ENCODE data around the gene ZNF217.
"Not testable (repeated sequence)": the region's sequence is repeated elsewhere in the genome, so short reads cannot be mapped to it uniquely, and the experiment has no call there.

The ZNF217 gene

GRCh38 chr20:53597030-53597482 is 3.4 kb upstream of the ZNF217 start:
- DNase-seq, result no peak

GRCh38 chr20:53596189-53597001 is 2.8 kb upstream of the ZNF217 start:
- DNase-seq, result not testable (repeated sequence)

- DNase-seq, result not testable (repeated sequence)
These were observed 2.1 kb upstream of the ZNF217 start for GRCh38 chr20:53595742-53596141.

- no peak for DNase-seq
These were observed 1.4 kb upstream of the ZNF217 start for GRCh38 chr20:53595018-53595378.

- peak; percentile 70 for DNase-seq
These were observed 704 bp upstream of the ZNF217 start for GRCh38 chr20:53594068-53595017.

- no peak for DNase-seq
These were observed 610 bp downstream of the ZNF217 start for GRCh38 chr20:53592992-53593465.

GRCh38 chr20:53592454-53592991 is 1.1 kb downstream of the ZNF217 start:
- not testable (repeated sequence) for DNase-seq

GRCh38 chr20:53591941-53592441 is 1.6 kb downstream of the ZNF217 start:
- not testable (repeated sequence) for DNase-seq

- DNase-seq, result not testable (repeated sequence)
These were observed 2.4 kb downstream of the ZNF217 start for GRCh38 chr20:53591206-53591741.

GRCh38 chr20:53590608-53591007 is 3.0 kb downstream of the ZNF217 start:
- DNase-seq, result not testable (repeated sequence)

- not testable (repeated sequence) for DNase-seq
These were observed 3.5 kb downstream of the ZNF217 start for GRCh38 chr20:53590122-53590521.

GRCh38 chr20:53589321-53590065 is 4.1 kb downstream of the ZNF217 start:
- not testable (repeated sequence) for DNase-seq

GRCh38 chr20:53587157-53587703 is 6.4 kb downstream of the ZNF217 start:
- DNase-seq, result not testable (repeated sequence)

- no peak for DNase-seq
These were observed 7.0 kb downstream of the ZNF217 start for GRCh38 chr20:53586640-53587039.

GRCh38 chr20:53585910-53586309 is 7.7 kb downstream of the ZNF217 start:
- DNase-seq, result not testable (repeated sequence)

- DNase-seq, result not testable (repeated sequence)
These were observed 8.6 kb downstream of the ZNF217 start for GRCh38 chr20:53585004-53585569.

- DNase-seq, result not testable (repeated sequence)
These were observed 9.1 kb downstream of the ZNF217 start for GRCh38 chr20:53584550-53584913.

- not testable (repeated sequence) for DNase-seq
These were observed 9.7 kb downstream of the ZNF217 start for GRCh38 chr20:53583660-53584549.

- no peak for DNase-seq
These were observed 10.9 kb downstream of the ZNF217 start for GRCh38 chr20:53582574-53583351.
